Stimulated activated CD4-positive, alpha-beta T cell treated with anti-CD3 and anti-CD28 coated beads, Interleukin-2, amount 100 ng/mL, for 48 hours (primary cell): ENCODE data around the gene DRC7.
"Not testable (repeated sequence)": the region's sequence is repeated elsewhere in the genome, so short reads cannot be mapped to it uniquely, and the experiment has no call there.

Experiments used
- DNase-seq, 2 donors: peaks; one replicate each; pipeline ENCODE4 v3.0.0-alpha.2; 2020

Gene DRC7

DNA sequence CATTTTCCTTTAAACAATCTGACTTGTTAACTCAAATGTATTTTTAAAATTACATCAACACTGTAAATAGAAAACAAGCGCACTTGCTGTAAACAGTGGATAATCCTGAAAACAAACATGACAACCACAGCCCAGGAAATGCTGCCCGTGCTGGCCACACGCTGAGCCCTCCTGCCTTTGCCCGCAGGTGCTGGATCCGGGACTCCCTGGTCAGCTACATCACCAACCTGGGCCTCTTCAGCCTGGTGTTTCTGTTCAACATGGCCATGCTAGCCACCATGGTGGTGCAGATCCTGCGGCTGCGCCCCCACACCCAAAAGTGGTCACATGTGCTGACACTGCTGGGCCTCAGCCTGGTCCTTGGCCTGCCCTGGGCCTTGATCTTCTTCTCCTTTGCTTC lies 33.1 kb upstream of the DRC7 start:
- no peak for DNase-seq

GRCh38 chr16:57661936-57662906 lies 32.4 kb upstream of the DRC7 start:
- DNase-seq = no peak

- DNase-seq = no peak
These were observed 31.2 kb upstream of the DRC7 start for GRCh38 chr16:57663436-57663835.

DNA sequence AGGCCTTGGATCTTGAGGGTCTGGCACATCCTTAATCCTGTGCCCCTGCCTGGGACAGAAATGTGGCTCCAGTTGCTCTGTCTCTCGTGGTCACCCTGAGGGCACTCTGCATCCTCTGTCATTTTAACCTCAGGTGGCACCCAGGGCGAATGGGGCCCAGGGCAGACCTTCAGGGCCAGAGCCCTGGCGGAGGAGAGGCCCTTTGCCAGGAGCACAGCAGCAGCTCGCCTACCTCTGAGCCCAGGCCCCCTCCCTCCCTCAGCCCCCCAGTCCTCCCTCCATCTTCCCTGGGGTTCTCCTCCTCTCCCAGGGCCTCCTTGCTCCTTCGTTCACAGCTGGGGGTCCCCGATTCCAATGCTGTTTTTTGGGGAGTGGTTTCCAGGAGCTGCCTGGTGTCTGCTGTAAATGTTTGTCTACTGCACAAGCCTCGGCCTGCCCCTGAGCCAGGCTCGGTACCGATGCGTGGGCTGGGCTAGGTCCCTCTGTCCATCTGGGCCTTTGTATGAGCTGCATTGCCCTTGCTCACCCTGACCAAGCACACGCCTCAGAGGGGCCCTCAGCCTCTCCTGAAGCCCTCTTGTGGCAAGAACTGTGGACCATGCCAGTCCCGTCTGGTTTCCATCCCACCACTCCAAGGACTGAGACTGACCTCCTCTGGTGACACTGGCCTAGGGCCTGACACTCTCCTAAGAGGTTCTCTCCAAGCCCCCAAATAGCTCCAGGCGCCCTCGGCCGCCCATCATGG lies 30.5 kb upstream of the DRC7 start:
- DNase-seq = no peak

DNA sequence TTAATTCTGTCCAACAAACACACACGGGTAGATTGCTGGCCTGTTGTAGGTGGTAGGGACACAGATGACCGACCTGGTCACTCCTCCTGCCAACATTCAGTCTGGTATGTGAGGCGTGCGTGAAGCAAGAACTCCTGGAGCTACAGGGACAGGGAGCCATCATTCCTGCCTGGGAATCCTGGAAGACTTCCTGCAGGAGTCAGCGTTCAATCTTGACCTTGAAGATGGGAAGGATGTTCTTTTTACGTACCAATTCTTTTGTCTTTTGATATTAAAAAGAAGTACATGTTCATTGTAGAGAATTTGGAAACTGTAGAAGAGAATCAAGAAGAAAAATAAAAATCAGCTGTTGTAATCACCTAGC lies 30.0 kb upstream of the DRC7 start:
- DNase-seq = no peak

DNA sequence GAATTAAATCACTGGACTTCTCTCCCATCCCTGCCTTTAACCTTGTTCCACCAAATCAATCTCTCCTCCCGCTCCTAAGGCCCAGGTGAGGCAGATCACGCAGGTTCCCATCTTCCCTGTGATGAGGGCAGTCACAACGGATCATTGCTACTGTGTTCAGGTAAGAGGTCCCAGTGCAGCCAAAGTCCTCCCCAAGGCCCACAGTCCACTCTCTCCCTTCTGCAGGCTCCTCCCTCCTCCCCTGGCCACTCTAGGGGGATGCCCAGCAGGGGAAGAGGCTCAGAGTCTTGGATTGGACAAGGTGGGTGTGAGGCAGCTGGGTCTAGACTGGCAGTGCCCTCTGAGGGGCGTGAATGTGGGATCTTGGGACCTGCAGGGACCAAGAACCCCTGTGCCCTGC lies 29.1 kb upstream of the DRC7 start:
- DNase-seq = no peak

GRCh38 chr16:57666353-57667047 lies 28.1 kb upstream of the DRC7 start:
- no peak for DNase-seq

- DNase-seq = no peak
These were observed 27.5 kb upstream of the DRC7 start for GRCh38 chr16:57667048-57667525.

DNA sequence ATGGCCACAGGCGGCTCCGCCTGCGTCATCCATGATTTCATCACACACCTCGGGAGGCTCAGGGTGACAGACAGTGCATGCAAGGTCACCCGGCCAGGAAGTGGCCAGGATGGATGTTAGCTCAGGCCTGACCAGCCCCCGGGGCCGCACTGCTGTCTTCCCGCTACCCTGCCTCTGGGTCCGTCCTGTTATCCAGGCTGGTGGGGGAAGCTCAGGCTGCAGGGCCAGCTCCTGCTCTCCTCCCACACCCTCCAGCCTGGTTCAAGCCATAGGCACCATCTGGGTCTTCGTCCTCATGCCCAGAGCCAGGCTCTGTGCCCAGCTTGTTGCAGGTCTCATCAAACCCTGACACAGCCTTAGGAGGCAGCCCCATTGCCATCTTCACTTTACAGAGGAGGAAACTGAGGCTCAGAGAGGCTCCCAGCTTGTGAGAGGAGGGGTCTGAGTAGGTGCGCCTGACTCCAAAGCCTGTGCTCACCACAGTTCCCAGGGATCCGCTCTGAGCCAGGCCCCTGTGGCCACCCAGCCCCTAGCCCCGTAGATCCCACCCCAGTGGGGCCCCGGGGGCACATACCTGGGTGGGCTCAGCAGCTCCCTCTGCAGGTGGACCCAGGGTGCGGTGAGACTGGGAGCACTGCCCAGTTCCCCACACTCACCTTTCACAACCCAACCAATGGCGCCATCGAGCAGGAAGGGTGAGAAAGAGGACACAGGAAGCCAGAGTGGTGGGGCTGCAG lies 26.9 kb upstream of the DRC7 start:
- DNase-seq = no peak

DNA sequence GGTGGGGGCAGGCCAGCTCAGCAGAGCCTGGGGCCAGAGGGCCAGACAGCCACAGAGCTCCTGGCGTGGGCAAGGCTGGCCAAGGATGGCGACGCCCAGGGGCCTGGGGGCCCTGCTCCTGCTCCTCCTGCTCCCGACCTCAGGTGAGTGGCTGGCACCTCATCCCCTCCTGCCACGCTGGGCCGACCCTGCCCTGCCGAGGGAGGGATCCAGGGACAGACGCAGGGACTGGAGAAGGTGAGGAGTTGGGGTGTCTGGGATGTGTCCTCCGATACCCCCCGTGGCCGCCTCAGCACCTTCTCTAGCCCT lies 26.4 kb upstream of the DRC7 start, which contains the start of gene ADGRG3:
Gene ADGRG3 (plus strand): TSS at position 44 of the 309 bp plus-strand sequence. CDS start 42 bp downstream, at position 86.
- no peak for DNase-seq

- DNase-seq = no peak
These were observed 25.8 kb upstream of the DRC7 start for GRCh38 chr16:57668630-57669475.

DNA sequence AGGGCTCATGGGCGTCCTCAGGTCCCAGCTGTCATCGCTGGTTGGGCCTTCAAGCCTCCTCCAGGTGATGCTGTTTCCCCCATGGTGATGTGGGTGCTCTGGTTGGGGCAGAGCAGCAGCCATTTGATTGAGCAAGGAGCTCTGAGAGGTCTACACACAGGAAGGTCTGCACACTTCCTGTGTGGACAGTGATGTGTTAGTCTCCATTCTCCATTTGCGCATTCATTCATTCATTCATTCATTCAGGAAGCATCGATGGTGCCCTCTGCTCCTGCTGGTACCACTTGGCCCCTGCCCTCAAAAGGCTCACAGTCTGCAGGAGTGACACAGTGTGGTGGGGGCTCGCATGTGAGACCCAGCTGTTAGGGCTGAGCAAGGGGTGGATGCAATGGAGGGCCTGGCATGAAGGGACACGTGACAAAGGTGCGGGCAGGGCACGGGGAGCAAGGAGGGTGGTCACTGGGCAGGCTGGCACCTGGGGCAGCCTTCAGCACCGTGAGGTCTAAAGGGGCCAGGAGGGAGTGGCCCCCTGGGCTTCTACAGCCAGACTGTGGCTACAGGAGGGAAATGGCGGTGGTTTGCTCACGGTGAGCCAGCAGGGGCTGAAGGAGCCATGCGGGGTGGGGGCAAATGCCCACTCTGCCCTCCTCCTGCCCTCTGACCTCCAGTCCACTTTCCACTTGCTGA lies 25.0 kb upstream of the DRC7 start:
- DNase-seq = no peak

DNA sequence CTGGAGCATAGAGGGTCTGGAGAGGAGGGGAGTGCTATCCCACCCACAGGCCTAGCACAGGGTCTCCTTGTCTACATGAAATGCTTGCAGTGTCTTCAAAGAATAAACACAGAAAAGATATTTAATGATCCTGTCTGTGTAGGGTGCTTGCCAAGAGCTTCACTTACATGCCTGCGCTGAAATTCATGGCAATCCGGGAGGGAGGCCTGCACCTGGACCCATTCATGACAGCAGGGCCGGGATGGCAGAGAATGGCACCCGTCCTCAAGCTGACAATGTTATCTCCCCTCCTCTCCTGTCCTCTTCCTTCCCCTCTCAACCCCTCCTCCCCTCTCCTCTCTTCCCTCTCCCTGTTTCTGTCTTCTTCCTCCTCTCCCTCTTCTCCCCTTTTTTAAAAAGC lies 24.4 kb upstream of the DRC7 start:
- no peak for DNase-seq

GRCh38 chr16:57671451-57671850 lies 23.2 kb upstream of the DRC7 start:
- DNase-seq = not testable (repeated sequence)

- no peak for DNase-seq
These were observed 22.2 kb upstream of the DRC7 start for GRCh38 chr16:57672416-57672815.

- no peak for DNase-seq
These were observed 21.8 kb upstream of the DRC7 start for GRCh38 chr16:57672824-57673223.

DNA sequence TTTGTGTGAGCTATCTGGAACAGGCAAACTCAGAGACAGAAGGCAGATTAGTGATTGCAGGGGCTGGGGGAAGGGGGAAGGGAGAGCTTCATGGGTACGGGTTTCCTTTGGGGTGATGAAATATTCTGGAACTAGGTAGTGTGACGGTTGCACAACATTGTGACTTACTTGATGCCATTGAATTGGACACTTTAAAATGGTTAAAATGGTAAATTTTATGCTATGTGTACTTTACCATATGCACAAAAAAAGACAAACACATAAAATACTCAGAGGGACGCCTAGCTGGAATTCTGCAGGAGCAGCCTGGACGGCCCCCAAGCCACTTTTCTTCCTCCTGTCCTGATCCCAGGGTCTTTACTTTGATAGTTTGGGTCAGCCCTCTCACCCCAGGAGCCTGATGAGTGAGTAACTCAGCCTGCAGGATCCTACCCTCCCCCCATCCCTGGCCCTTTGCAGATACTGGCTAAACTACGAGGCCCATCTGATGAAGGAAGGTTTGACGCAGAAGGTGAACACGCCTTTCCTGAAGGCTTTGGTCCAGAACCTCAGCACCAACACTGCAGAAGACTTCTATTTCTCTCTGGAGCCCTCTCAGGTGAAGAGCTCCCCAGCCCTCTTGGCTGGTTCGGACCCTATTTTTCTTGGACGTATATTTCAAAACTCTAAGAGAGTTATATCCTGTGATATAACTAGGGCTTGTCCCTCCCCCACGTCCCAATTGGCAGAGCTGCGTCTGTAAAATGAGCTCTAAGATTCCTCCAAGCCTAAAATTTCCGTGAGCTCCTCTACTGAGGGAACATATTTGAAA lies 18.7 kb upstream of the DRC7 start:
- DNase-seq = no peak

- DNase-seq = no peak
These were observed 18.0 kb upstream of the DRC7 start for GRCh38 chr16:57676553-57677085.

DNA sequence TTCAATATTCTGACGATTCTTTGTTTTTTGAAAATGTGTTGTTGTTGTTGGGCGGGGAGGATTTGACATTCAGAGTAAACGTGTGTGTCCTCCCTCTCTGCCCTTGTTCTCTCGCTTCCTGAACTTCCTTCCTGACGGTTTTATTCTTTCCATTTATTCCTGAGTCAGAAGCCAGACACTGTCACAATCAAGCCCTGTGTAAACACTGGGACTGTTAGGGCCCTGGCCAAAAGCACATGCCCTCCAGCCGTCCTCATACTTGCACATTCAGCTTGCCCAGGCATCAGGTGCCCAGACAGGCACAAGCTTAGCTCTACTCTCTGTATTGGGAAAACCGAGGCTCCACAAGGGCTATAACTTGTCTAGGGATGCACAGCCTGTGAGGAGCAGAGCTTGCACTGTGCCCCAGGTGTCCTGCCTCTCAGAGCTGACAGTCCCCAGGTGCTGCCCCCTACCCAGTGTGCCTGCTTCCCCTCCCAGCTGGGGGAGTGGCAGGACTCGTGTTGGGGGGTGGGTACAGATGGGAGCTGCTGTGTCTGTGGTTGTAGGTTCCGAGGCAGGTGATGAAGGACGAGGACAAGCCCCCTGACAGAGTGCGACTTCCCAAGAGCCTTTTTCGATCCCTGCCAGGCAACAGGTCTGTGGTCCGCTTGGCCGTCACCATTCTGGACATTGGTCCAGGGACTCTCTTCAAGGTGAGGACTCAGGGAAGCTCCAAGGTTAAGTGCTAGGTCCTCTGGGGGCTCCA lies 16.8 kb upstream of the DRC7 start:
- DNase-seq = no peak
